Lower lobe of right lung (tissue), 2 donors: ENCODE results near the gene FCSK. TPM values are rescaled to one million over a fixed set of nuclear protein-coding genes. Genes with fewer than 3 reads are reported as not detected.
"Not testable (repeated sequence)": the region's sequence is repeated elsewhere in the genome, so short reads cannot be mapped to it uniquely, and the experiment has no call there.

Experiments used
- ATAC-seq, 2 donors: fragments of 200-7000 bp; cut with Tn5 transposase; one replicate each; pipeline ENCODE4 v1.9.1; 2020 to 2022; ENCODE audit warnings: mild to moderate bottlenecking in 2 of 2, moderate library complexity in 2 of 2
- DNase-seq: peaks from one replicate; pipeline ENCODE4 v3.0.0-alpha.2; 2020
- H3K27ac ChIP-seq: fragments of 200-600 bp; one replicate; pipeline ENCODE4 v1.8.0; 2022
- H3K27me3 ChIP-seq: fragments of 200-600 bp; one replicate; pipeline ENCODE4 v1.8.0; 2022; ENCODE audit warnings: low read depth
- H3K36me3 ChIP-seq: fragments of 200-600 bp; one replicate; pipeline ENCODE4 v1.8.0; 2022; ENCODE audit warnings: mild to moderate bottlenecking
- H3K4me1 ChIP-seq: fragments of 200-600 bp; one replicate; pipeline ENCODE4 v1.8.0; 2022
- H3K4me3 ChIP-seq: fragments of 200-600 bp; one replicate; pipeline ENCODE4 v1.8.0; 2022; ENCODE audit warnings: mild to moderate bottlenecking
- H3K9me3 ChIP-seq: fragments of 200-600 bp; one replicate; pipeline ENCODE4 v1.8.0; 2022
- CTCF ChIP-seq: fragments of 200-600 bp; IDR thresholded peaks from one replicate; pipeline ENCODE4 v1.8.0; 2022; ENCODE audit warnings: antibody characterized with exemption, mild to moderate bottlenecking
- intact Hi-C: fragments of 100-400 bp; cut with DNase I; formaldehyde crosslinking; loops from one replicate; pipeline ENCODE4 v1.11.0; 2022
- long read RNA-seq: library from polyadenylated mRNA; unstranded; transcript quantifications from one replicate; pipeline ENCODE4 v2.0.0, GENCODE V29; 2021
- total RNA-seq: library from RNA; stranded (reverse); fragmentation: NEBNext Ultra II Directional; extraction: Animal tissue kit (Norgen Biotek cat#: 25700); gene quantifications from one replicate; pipeline ENCODE4 v1.2.1, GENCODE V29; 2021
- donor health status: DM: no; HTN: yes; CAD: no; lungs with severe emphysema.

Gene FCSK
- total RNA-seq = 23.8 TPM
- long read RNA-seq, full-length matches to known transcripts = 3 of 36 reads
- long read RNA-seq, partial matches to known transcripts = 20 of 36 reads
- long read RNA-seq, other reads (novel, unspliced or antisense) = 13 of 36 reads

DNA sequence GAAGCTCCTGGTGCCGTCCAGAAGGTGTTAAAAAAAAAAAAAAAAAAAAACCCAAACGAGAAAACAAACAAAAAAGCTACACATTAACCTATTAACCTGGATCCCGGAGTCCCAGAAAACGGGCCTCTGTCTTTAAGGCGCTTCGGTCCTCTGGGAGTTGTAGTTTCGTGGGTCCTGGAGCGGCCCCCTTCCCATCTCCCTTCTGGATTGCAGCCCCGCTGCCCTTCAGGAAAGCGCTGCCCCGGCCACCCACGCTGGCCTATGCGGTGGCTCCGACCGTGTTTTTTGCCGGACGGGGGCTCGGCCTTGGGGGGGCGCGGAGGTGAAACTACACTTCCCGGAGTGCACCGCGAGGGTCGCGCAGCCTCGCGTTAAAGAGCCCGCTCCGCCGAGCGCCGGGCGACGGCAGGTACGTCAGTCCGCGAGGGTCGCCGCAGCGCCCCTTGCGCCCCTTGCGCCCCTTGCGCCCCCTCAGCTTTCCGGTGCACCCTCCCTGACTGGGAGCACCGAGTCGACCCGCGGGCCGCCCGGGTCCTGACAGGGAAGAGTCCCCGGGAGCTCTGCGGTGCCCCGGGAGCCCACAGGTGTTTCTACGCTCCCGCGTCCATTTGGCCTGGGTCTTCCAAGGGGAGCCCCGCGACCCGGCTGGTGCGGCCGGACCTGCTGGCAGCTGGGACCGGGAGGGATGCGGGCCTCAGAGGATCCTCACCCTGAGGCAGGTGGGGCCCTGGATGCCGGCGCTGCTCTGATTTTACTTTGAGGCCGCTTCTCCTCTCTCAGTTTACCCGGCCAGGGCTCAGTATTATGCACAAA lies at the start of gene FCSK:
Gene FCSK (plus strand): TSS at position 374 of the 813 bp plus-strand sequence. CDS start 8,596 bp downstream, outside the sequence.
- peak within 1 kb of the TSS; percentile 97 for H3K27ac ChIP-seq
- H3K27me3 ChIP-seq = peaks cover 3% of the 10 kb centered on the region
- H3K9me3 ChIP-seq = no peaks in the 10 kb centered on the region
- peak within 1 kb of the TSS; percentile 92 for H3K4me3 ChIP-seq
- ATAC-seq (peak; percentile 93 to 97), DNase-seq (peak; percentile 81)
- no peak for TF ChIP-seq CTCF
- peaks cover 13% of the 10 kb centered on the region for H3K4me1 ChIP-seq
- intact Hi-C loops = no loop called here
- no peaks in the 10 kb centered on the region for H3K36me3 ChIP-seq

DNA sequence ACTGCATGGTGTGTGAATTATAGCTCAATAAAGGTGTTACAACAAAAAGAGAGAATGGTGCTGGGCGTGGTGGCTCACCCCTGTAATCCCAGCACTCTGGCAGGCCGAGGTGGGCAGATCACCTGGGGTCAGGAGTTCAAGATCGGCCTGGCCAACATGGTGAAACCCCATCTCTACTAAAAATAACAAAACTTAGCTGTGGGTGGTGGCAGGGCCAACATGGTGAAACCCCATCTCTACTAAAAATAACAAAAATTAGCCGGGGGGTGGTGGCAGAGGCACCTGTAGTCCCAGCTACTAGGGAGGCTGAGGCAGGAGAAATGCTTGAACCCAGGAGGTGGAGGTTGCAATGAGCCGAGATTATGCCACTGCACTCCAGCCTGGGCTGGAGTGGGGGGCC lies 48.3 kb upstream of the FCSK start:
- DNase-seq, H3K27me3 ChIP-seq, H3K9me3 ChIP-seq, H3K4me3 ChIP-seq, H3K27ac ChIP-seq, H3K36me3 ChIP-seq, intact Hi-C loops, ATAC-seq: not testable (repeated sequence)
- peaks cover 17% of the 10 kb centered on the region for H3K4me1 ChIP-seq

GRCh38 chr16:70407811-70408274 lies 46.6 kb upstream of the FCSK start:
- intact Hi-C loops = no loop called here
- no peaks in the 10 kb centered on the region for H3K27me3 ChIP-seq
- H3K4me1 ChIP-seq = peaks cover 17% of the 10 kb centered on the region
- H3K27ac ChIP-seq = no peak overlapping the region
- TF ChIP-seq CTCF = no peak
- DNase-seq (no peak), ATAC-seq (no peak)
- peaks cover 6% of the 10 kb centered on the region for H3K36me3 ChIP-seq
- no peaks in the 10 kb centered on the region for H3K9me3 ChIP-seq
- H3K4me3 ChIP-seq = no peak overlapping the region

DNA sequence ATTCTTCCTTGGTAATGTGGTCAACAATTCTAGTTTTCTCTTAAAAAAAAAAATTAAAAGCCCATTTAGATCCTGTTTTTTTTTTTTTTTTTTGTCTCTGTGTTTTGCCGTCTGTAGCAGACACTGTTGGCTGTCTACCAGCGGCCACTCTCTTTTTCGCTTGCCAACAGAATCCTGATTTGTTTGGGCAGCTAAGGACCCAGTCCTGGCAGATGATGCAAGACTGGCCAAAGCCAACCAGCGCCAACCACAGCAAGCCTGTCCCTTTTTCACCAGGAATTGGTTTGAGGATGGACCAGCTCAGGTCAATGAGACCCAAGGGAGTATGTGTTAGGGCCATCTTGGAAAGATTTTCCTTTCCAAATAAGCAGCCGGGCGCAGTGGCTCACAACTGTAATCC lies 43.7 kb upstream of the FCSK start:
- Histone ChIP-seq H3K9me3 (no peaks in the 10 kb centered on the region), H3K36me3 (peaks cover 6% of the 10 kb centered on the region), H3K4me3 (no peak overlapping the region), H3K4me1 (peaks cover 7% of the 10 kb centered on the region), H3K27me3 (no peaks in the 10 kb centered on the region), H3K27ac (no peak overlapping the region)
- intact Hi-C loops = no loop called here
- no peak for TF ChIP-seq CTCF
- ATAC-seq = no peak
- no peak for DNase-seq

DNA sequence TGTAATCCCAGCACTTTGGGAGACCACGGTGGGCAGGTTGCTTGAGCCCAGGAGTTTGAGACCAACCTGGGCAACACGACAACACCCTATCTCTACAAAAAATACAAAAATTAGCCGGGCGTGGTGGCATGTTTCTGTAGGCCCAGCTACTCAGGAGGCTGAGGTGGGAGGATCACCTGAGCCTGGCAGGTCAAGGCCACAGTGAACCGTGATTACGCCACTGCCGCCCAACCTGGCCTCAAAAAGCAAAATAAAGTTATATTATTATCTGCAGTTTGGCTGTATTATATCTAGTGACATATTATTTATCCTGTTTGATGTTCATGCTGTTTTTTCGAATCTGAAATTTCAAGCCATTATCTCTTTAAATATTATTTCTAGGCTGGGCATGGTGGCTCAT lies 42.0 kb upstream of the FCSK start:
- Histone ChIP-seq H3K4me1 (peaks cover 11% of the 10 kb centered on the region), H3K4me3 (no peak overlapping the region), H3K36me3 (peaks cover 6% of the 10 kb centered on the region), H3K27ac (no peak overlapping the region), H3K9me3 (no peaks in the 10 kb centered on the region), H3K27me3 (no peaks in the 10 kb centered on the region)
- TF ChIP-seq CTCF = no peak
- no peak for ATAC-seq
- intact Hi-C loops = no loop called here
- no peak for DNase-seq

GRCh38 chr16:70413572-70413971 lies 40.8 kb upstream of the FCSK start:
- intact Hi-C loops = not testable (repeated sequence)

More at GRCh38 chr16:70413572-70413971, 40.8 kb upstream of the FCSK start:
- not testable (repeated sequence) for H3K27ac ChIP-seq, H3K27me3 ChIP-seq, H3K4me3 ChIP-seq, ATAC-seq, H3K9me3 ChIP-seq, DNase-seq, H3K36me3 ChIP-seq
- peaks cover 23% of the 10 kb centered on the region for H3K4me1 ChIP-seq
